ENCODE results near the gene C1QTNF1. TPM values are rescaled to one million over a fixed set of nuclear protein-coding genes. Genes with fewer than 3 reads are reported as not detected.
"Not testable (repeated sequence)": the region's sequence is repeated elsewhere in the genome, so short reads cannot be mapped to it uniquely, and the experiment has no call there.

Gene C1QTNF1
- total and polyA plus RNA-seq, 2 donors (not counting 1 experiment from before 2014, with no cell fraction given), result not detected

- H3K9me3 ChIP-seq (ENCODE audit: control extremely low read depth in 1 of 3, control insufficient read depth in 2 of 3, insufficient read depth in 1 of 3, low read length in 2 of 3); H3K4me1 Mint-ChIP-seq; H3K9ac ChIP-seq (ENCODE audit: low read length); H3K4me1 ChIP-seq (ENCODE audit: control insufficient read depth in 2 of 2, insufficient read depth in 2 of 2, low read length in 2 of 2); CTCF ChIA-PET; H2AFZ ChIP-seq (ENCODE audit: insufficient read depth, low read depth, low read length, poor library complexity, severe bottlenecking); H3K27ac ChIP-seq (ENCODE audit: low read length in 2 of 2); H3K4me2 ChIP-seq (replicated peaks; ENCODE audit: low read depth, low read length, poor library complexity, severe bottlenecking); H3K4me3 ChIP-seq (ENCODE audit: control extremely low read depth in 1 of 5, extremely low read depth in 1 of 5, insufficient read depth in 1 of 5, low read depth in 2 of 5, low read length in 4 of 5); H3K9me3 Mint-ChIP-seq (ENCODE audit: insufficient read depth); intact Hi-C loops (cut with micrococcal nuclease); POLR2A ChIA-PET; H4K20me1 ChIP-seq (ENCODE audit: control insufficient read depth, insufficient read depth, low read length, poor library complexity, severe bottlenecking); ATAC-seq (ENCODE audit: low read depth); H3K27ac Mint-ChIP-seq; H3K4me3 Mint-ChIP-seq; H3K79me2 ChIP-seq (ENCODE audit: control insufficient read depth, insufficient read depth, low read length); DNase-seq; H3K36me3 ChIP-seq (replicated peaks in 1 of 2; ENCODE audit: control extremely low read depth in 1 of 2, control insufficient read depth in 1 of 2, extremely low read depth in 1 of 2, insufficient read depth in 2 of 2, low read length in 1 of 2): not testable (repeated sequence)
- peaks cover 51% of the 10 kb centered on the region for H3K27me3 Mint-ChIP-seq
- 92% methylated on average over 5 of the region's 12 CpGs for WGBS (ENCODE audit: insufficient coverage)
- peaks cover 0 to 33% (median 1%) of the 10 kb centered on the region in 4 experiments for H3K27me3 ChIP-seq (replicated peaks in 1 of 4; ENCODE audit: control extremely low read depth in 1 of 4, control insufficient read depth in 3 of 4, insufficient read depth in 4 of 4, low read length in 3 of 4)
These were observed 6.7 kb downstream of the C1QTNF1 start for GRCh38 chr17:79030636-79031035.

DNA sequence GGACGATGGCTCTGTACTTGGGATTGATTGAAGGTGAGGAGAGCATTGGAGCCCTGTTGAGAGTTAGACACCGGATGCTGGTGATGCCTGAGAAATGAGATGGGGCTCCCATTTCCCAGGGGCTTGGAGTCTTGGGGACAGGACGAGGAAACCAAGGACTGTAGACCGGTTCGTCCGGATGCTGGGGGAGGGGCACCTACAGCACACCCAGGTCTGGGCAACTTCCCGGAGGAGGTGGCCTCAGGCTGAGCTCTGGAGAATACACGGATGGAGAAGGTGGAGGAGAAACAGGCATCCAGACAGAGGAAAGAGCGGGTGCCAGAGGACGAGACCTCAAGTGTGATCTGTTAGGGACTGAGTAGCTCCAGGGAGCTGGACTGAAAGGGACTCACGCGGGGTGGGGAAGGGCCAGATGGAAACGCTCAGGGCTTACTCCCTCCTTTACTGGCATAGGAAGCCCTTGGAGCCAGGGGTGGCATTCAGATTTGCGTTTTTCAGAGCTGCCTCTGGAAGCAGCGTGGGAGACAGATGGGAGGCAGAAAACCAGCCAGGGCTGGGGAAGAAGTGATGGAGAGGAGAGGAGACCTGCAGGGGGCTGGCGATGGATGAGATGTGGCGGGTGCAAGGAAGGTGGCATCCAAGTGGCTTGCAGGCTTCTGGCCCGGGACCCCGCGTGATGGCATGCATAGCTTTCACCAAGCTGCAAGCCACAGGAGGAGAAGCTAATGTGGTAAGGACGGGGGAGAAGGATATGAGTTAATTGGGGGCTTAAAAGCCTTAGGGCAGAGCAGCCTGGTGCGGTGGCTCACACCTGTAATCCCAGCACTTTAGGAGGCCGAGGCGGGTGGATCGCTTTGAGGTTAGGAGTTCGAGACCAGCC, 8.3 kb downstream of the C1QTNF1 start:
- intact Hi-C loops (cut with micrococcal nuclease), result no loop called here
- H3K27ac Mint-ChIP-seq, result no peak overlapping the region
- Histone ChIP-seq H3K9me3 (ENCODE audit: control extremely low read depth in 1 of 3, control insufficient read depth in 2 of 3, insufficient read depth in 1 of 3, low read length in 2 of 3) (no peaks in the 10 kb centered on the region), H3K27me3 (replicated peaks in 1 of 4; ENCODE audit: control extremely low read depth in 1 of 4, control insufficient read depth in 3 of 4, insufficient read depth in 4 of 4, low read length in 3 of 4) (peaks cover 0 to 29% (median 1%) of the 10 kb centered on the region in 4 experiments), H3K36me3 (replicated peaks in 1 of 2; ENCODE audit: control extremely low read depth in 1 of 2, control insufficient read depth in 1 of 2, extremely low read depth in 1 of 2, insufficient read depth in 2 of 2, low read length in 1 of 2) (no peaks in the 10 kb centered on the region), H4K20me1 (ENCODE audit: control insufficient read depth, insufficient read depth, low read length, poor library complexity, severe bottlenecking) (no peaks in the 10 kb centered on the region), H3K4me1 (ENCODE audit: control insufficient read depth in 2 of 2, insufficient read depth in 2 of 2, low read length in 2 of 2) (no peaks in the 10 kb centered on the region), H2AFZ (ENCODE audit: insufficient read depth, low read depth, low read length, poor library complexity, severe bottlenecking) (no peak overlapping the region), H3K4me2 (replicated peaks; ENCODE audit: low read depth, low read length, poor library complexity, severe bottlenecking) (no peak overlapping the region), H3K79me2 (ENCODE audit: control insufficient read depth, insufficient read depth, low read length) (no peaks in the 10 kb centered on the region), H3K27ac (ENCODE audit: low read length in 2 of 2) (no peak overlapping the region), H3K4me3 (ENCODE audit: control extremely low read depth in 1 of 5, extremely low read depth in 1 of 5, insufficient read depth in 1 of 5, low read depth in 2 of 5, low read length in 4 of 5) (no peak overlapping the region), H3K9ac (ENCODE audit: low read length) (no peak overlapping the region)
- DNase-seq (no peak), ATAC-seq (ENCODE audit: low read depth) (no peak)
- no peaks in the 10 kb centered on the region for H3K9me3 Mint-ChIP-seq (ENCODE audit: insufficient read depth)
- TF ChIP-seq EZH2 (IDR thresholded peaks at IDR 0.05; ENCODE audit: borderline replicate concordance, insufficient read depth, low read depth, low read length, poor library complexity, severe bottlenecking) (no peak), CTCF (IDR thresholded peaks at IDR 0.05) (no peak)
- peaks cover 43% of the 10 kb centered on the region for H3K27me3 Mint-ChIP-seq
- no peaks in the 10 kb centered on the region for H3K4me1 Mint-ChIP-seq
- no peak overlapping the region for H3K4me3 Mint-ChIP-seq
- ChIA-PET CTCF (interaction anchor here (1.2 to 1.5 kb wide), 2 partner anchors 9 to 13 kb away, joined by 4 to 7 read pairs; no protein-coding TSS in a partner anchor), POLR2A (no interaction called here)
- 89% methylated on average over 24 of the region's 26 CpGs for WGBS (ENCODE audit: insufficient coverage)

Measured in B cell (primary cell).